Measurements from ENCODE around the gene FMNL2.

Gene FMNL2

GRCh38 chr2:152402780-152403759 lies 68.1 kb downstream of the FMNL2 start:
- no peak for DNase-seq (ENCODE audit: low spot score)

DNA sequence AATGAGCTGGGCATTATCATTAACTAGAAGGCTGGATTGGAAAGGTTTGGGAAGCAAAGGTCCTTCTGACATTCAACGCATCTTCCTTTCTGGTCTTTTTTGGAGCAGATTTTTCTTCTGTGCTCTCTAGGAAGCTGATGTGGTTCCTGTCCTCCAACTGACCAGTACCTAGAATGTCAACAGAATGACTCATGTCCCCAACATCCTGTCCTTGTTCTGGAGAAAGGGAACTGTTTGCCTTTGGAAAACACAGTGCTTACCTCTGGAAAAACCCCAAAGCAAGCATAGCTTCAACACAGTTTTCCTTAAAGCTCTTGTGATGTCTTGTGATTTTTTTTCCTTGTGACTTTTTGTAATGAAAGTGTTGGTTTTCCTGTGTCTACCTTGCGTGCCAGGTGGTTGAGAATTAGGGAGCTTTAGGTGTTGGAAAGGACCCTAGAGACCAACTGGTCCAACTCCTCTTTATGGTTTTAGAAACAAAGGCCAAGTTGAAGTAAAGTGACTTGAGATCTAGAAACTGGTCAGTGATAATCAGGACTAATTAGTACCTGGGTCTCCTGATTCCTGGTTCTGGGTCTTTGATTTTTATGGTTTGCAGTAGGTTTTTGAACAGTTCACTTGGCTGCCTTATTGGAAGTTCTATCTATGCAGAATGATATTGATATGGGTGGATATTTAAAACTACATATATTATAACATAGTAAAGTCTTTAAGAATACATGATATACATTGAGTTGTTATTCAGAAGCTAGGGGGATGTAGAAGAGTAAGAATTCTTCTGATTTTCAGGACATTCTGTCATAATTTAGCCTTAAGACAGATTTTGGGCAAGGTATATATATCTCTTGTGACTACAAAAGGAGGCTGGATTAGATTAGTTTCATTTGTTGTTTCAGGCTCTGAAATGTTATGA lies 70.5 kb downstream of the FMNL2 start:
- DNase-seq (ENCODE audit: low spot score): peak; percentile 32

DNA sequence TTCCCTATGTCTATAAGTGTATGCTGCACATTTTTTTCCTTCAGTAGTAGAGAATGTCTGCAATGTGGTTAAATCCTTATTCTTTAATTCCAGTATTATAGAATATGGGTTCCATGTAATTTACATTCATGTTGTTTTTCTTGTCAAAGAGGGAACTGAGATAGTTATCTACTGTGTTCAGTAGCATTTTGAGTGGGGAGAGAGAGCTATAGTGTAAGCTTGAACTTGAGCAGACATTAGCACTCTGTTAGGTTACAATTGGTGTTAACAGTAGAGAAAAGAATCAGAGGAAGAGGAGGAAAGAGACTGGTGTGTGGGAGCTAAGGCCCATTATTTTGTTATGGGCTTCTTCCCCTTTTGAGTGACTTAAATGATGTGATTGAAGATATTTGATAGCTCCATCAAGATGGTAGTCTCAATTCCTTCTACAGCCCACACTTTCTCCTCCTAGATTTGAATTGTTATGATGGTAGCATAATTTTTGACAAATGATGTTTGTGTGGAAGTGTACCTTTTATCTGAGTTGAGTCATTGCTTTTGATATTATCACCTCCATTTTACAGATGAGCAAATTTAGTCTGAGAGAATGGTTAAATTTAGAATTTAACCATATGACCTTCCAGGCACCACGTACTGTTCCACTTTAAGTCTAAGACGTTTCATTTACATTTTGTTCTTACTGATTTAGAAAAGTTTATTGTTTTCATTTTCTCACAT lies 71.3 kb downstream of the FMNL2 start:
- DNase-seq (ENCODE audit: low spot score): no peak

DNA sequence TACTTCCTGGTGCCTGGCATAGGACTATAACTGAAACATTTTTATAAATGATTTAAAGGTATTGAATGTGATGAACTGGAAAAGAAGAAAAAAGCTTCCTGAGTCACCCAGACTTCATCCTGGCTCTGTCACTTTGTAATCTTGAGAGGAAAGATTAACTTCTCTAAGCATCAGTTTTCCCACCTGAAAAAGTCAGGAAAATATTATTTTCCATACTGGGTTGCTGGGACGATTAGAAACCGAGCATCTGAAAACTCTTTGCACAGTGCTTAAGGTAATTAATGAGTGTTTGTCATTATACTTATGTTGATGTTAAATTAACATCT lies 71.8 kb downstream of the FMNL2 start:
- DNase-seq (ENCODE audit: low spot score): no peak

GRCh38 chr2:152407204-152407721 lies 72.3 kb downstream of the FMNL2 start:
- no peak for DNase-seq (ENCODE audit: low spot score)

DNA sequence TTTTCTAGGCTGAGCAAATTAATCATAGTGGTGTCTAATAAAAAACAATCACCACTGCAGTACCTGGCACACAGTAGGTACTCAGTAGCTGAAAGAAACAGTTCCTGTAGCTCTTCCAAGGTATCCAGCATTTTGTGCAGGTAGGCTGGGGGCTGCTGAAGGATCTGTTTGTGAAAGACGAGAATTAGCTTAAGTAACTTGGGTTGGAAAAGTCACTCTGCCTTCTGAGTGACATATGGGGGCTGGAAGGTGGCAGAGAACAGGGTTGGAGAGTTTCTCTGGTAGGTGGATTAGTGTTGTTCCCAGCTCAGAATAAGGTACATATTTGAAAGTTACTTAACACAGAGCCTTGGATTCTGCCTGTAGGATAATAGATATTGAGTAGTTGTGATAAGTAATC lies 72.8 kb downstream of the FMNL2 start:
- no peak for DNase-seq (ENCODE audit: low spot score)

- DNase-seq (ENCODE audit: low spot score): no peak
Observed at GRCh38 chr2:152408254-152408653, 73.3 kb downstream of the FMNL2 start.

- DNase-seq (ENCODE audit: low spot score): no peak
Observed at GRCh38 chr2:152409386-152410164, 74.6 kb downstream of the FMNL2 start.

DNA sequence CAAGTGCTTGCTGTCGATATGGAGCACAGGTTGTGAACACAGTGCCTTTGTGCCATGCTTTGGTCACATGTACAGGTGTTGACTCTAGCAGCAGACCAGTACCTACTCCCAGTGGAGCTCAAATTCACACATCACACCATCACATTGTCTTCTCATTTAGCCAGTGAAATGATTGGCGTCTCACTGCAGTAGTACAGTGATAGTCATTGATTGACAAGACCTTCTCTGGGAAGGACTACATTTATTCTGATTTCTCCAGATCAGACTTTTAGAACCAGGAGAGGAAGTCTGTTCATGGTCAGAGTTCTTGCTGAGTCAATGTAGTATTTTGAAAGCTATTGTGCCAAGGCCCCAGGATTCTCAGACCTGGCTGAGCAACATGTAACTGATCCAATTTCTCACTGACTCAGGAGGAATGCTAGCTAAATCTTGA lies 75.2 kb downstream of the FMNL2 start:
- no peak for DNase-seq (ENCODE audit: low spot score)

- DNase-seq (ENCODE audit: low spot score): no peak
Observed at GRCh38 chr2:152411154-152411553, 76.2 kb downstream of the FMNL2 start.

GRCh38 chr2:152413228-152414030 lies 78.5 kb downstream of the FMNL2 start:
- no peak for DNase-seq (ENCODE audit: low spot score)

- no peak for DNase-seq (ENCODE audit: low spot score)
Observed at GRCh38 chr2:152415231-152415642, 80.3 kb downstream of the FMNL2 start.

DNA sequence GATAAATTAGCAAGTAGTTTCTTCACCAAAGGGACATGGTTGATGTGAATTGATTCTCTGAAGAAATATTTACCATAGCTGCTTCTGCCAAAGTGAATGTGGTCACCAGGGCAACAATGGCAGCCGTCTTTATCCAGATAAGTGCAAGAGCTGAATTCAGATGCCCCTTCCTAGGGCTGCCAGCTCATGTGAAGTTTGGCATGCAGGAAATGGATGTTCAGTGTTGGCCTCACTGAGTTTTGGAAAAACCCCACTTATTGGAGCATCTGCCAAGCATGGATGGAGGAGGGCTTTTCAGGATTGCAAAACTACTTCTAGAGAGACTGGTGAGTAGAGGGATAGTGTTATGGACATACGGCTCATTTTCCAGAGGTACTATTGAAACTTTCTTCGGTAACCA lies 80.8 kb downstream of the FMNL2 start:
- DNase-seq (ENCODE audit: low spot score): no peak

GRCh38 chr2:152418688-152419087 lies 83.7 kb downstream of the FMNL2 start:
- no peak for DNase-seq (ENCODE audit: low spot score)

GRCh38 chr2:152419944-152420343 lies 85.0 kb downstream of the FMNL2 start:
- DNase-seq (ENCODE audit: low spot score): no peak

- peak; percentile 23 for DNase-seq (ENCODE audit: low spot score)
Observed at GRCh38 chr2:152420363-152420762, 85.4 kb downstream of the FMNL2 start.

DNA sequence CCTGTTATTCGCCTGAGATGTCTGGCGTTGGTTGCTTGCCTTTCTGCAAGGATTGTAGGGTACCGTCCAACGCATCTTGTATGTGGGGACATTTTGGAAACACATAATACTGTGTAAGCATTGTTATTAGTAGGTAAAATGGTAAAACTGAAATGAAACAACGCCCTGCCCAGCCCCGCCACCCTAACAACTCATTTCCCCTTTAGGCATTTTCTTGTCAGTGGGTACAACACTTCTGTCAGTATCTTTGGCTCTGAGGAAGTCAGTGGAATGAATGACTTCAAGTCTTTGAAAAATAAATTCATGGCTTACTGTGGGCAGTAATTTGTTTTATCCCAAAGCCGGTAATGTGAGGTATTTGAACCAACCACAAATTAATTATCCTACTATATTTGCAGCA lies 86.0 kb downstream of the FMNL2 start:
- DNase-seq (ENCODE audit: low spot score): no peak

DNA sequence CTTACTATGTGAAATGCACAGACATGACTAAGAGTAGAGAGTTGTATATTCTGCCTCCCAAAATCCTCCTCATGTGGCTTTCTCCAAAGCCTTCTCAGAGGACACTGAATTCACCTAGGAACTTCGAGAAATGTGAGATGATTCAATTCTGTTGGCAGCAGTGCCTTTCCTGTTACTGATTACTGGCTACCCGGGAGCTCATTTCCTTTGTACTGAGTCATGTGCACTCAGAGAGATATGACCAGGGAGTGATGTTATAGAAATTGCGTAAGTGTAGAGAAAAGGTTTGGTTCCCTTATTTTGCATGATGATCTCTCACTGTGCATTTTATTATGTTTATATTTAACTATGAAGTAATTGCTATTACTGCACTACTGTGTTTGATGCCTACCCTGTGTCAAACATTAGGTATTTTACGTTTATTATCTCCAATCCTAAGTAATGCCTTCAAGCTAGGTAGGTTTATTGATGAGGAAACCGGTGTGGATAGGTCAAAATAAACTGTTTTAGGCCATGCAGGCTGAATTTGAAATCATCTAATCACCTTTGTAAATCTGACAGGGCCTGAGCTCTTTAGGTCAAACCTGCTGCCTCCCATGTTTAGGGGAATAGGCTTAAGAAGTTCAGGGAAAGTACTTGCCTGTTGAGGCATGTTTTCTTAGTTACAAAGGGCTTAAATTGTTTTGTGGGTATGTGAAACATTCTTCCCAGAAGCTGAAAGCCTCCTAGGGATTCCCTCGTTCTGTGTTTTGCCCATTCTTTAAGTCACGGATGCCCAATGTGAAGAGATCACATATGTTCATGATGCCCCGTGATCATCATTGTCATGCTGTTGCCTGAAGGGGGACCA lies 86.8 kb downstream of the FMNL2 start:
- peak; percentile 99 for DNase-seq (ENCODE audit: low spot score)

DNA sequence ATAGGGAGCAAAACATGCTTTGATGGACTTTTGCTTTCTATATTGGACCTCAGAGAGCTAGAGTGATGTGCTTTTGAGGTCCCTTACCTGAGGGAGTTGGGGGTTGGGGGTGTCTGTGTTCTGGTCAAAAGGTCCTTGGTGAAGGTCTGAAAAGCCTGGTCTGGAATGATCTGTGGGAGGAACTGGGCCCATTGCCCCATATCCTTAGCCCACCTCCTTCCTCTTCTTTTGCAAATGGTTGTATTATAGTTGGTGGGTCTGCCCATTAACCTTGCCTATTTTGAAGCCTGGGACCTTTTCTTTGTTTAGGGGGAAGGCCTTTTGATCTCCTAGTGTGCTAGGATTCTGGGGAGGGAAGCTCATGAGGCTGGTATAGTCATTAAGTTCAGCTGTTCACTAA lies 88.7 kb downstream of the FMNL2 start:
- DNase-seq (ENCODE audit: low spot score): no peak

All from RKO (cell line).